ENCODE results near the gene SNURF. TPM values are rescaled to one million over a fixed set of nuclear protein-coding genes. Genes with fewer than 3 reads are reported as not detected.

The SNURF gene
- total RNA-seq, 4 donors from 2014 or later = 0.61 to 3.1 TPM; not detected in 2

GRCh38 chr15:24956111-24956838 is 1.5 kb downstream of the SNURF start:
- peak overlapping the region; percentile 71 to 94 (median 90) for H3K27ac ChIP-seq
- peaks cover 0 to 12% (median 3%) of the 10 kb centered on the region in 3 donors for H3K4me1 ChIP-seq
- no peaks in the 10 kb centered on the region for H3K27me3 ChIP-seq
- WGBS, 2 donors = 56 to 59% methylated on average over 13 to 25 of the region's 28 CpGs
- peaks cover 0 to 28% (median 0%) of the 10 kb centered on the region in 3 donors for H3K9me3 ChIP-seq
- intact Hi-C loops (cut with DNase I) = no loop called here
- H3K4me3 ChIP-seq = peak overlapping the region; percentile 49 to 82 (median 72)
- TF ChIP-seq POLR2A (IDR thresholded peaks at IDR 0.05) = peak in 1 of 4 donors; percentile 33
- no peak for TF ChIP-seq CTCF (IDR thresholded peaks at IDR 0.05)
- DNase-seq = no peak
- no peaks in the 10 kb centered on the region for H3K36me3 ChIP-seq

- Histone ChIP-seq H3K9me3 (peaks cover 0 to 28% (median 0%) of the 10 kb centered on the region in 3 donors), H3K4me3 (no peak overlapping the region), H3K4me1 (peaks cover 0 to 12% (median 3%) of the 10 kb centered on the region in 3 donors), H3K36me3 (peaks cover 0 to 9% (median 0%) of the 10 kb centered on the region in 3 donors), H3K27ac (no peak overlapping the region), H3K27me3 (no peaks in the 10 kb centered on the region)
- intact Hi-C loops (cut with DNase I) = no loop called here
- DNase-seq = no peak
- TF ChIP-seq CTCF (IDR thresholded peaks at IDR 0.05) (no peak), POLR2A (IDR thresholded peaks at IDR 0.05) (no peak)
- WGBS, 2 donors = 75 to 86% methylated on average over 2 of the region's 2 CpGs
Measured at GRCh38 chr15:24957691-24958090, 2.9 kb downstream of the SNURF start.

GRCh38 chr15:24961967-24962366 is 7.2 kb downstream of the SNURF start:
- Histone ChIP-seq H3K27me3 (no peaks in the 10 kb centered on the region), H3K4me1 (peaks cover 0 to 3% (median 0%) of the 10 kb centered on the region in 3 donors), H3K27ac (no peak overlapping the region), H3K4me3 (no peak overlapping the region), H3K9me3 (peaks cover 0 to 36% (median 0%) of the 10 kb centered on the region in 3 donors), H3K36me3 (peaks cover 0 to 52% (median 10%) of the 10 kb centered on the region in 3 donors)
- 77 to 85% methylated on average over 4 of the region's 4 CpGs for WGBS, 2 donors
- TF ChIP-seq POLR2A (IDR thresholded peaks at IDR 0.05) (no peak), CTCF (IDR thresholded peaks at IDR 0.05) (no peak)
- DNase-seq = no peak
- intact Hi-C loops (cut with DNase I) = no loop called here

- Histone ChIP-seq H3K9me3 (peaks cover 0 to 41% (median 0%) of the 10 kb centered on the region in 3 donors), H3K27me3 (no peaks in the 10 kb centered on the region), H3K27ac (no peak overlapping the region), H3K4me3 (no peak overlapping the region), H3K36me3 (peaks cover 0 to 61% (median 14%) of the 10 kb centered on the region in 3 donors), H3K4me1 (no peaks in the 10 kb centered on the region)
- TF ChIP-seq POLR2A (IDR thresholded peaks at IDR 0.05) (no peak), CTCF (IDR thresholded peaks at IDR 0.05) (no peak)
- WGBS, 2 donors = 94 to 95% methylated on average over 4 of the region's 4 CpGs
- DNase-seq = no peak
- intact Hi-C loops (cut with DNase I) = no loop called here
Measured at GRCh38 chr15:24962880-24963279, 8.1 kb downstream of the SNURF start.

GRCh38 chr15:24966364-24967103 is 11.7 kb downstream of the SNURF start:
- 54 to 65% methylated on average over 4 of the region's 4 CpGs for WGBS, 2 donors
- Histone ChIP-seq H3K9me3 (peaks cover 0 to 52% (median 0%) of the 10 kb centered on the region in 3 donors), H3K27me3 (no peaks in the 10 kb centered on the region), H3K27ac (no peak overlapping the region), H3K36me3 (peaks cover 0 to 96% (median 14%) of the 10 kb centered on the region in 3 donors), H3K4me1 (no peaks in the 10 kb centered on the region), H3K4me3 (no peak overlapping the region)
- TF ChIP-seq CTCF (IDR thresholded peaks at IDR 0.05) (no peak), POLR2A (IDR thresholded peaks at IDR 0.05) (no peak)
- DNase-seq = no peak
- intact Hi-C loops (cut with DNase I) = no loop called here

All from esophagus squamous epithelium (tissue), 5 donors.